Left ventricle myocardium inferior (tissue), 1 donor: ENCODE results near the gene APOF. TPM values are rescaled to one million over a fixed set of nuclear protein-coding genes. Genes with fewer than 3 reads are reported as not detected.
A peak's percentile ranks its signal among the peaks of the same experiment; 100 is the strongest.

Experiments
- DNase-seq: peaks from one replicate; pipeline ENCODE4 v3.0.0-alpha.2; 2020
- H3K27ac ChIP-seq: fragments of 200-600 bp; replicated peaks from 2 replicates; pipeline ENCODE4 v1.8.0; 2021
- H3K27me3 ChIP-seq: fragments of 200-600 bp; 2 replicates; pipeline ENCODE4 v1.8.0; 2021; ENCODE audit warnings: low read depth
- H3K36me3 ChIP-seq: fragments of 200-600 bp; 2 replicates; pipeline ENCODE4 v1.8.0; 2021
- H3K4me1 ChIP-seq: fragments of 200-600 bp; 2 replicates; pipeline ENCODE4 v1.8.0; 2021
- H3K4me3 ChIP-seq: fragments of 200-600 bp; 2 replicates; pipeline ENCODE4 v1.8.0; 2021; ENCODE audit warnings: mild to moderate bottlenecking, moderate library complexity
- H3K9me3 ChIP-seq: fragments of 200-600 bp; replicated peaks from 2 replicates; pipeline ENCODE4 v1.8.0; 2021
- CTCF ChIP-seq: fragments of 200-600 bp; IDR thresholded peaks from 2 replicates; pipeline ENCODE4 v1.8.0; 2021; ENCODE audit warnings: antibody characterized with exemption, mild to moderate bottlenecking, borderline replicate concordance
- intact Hi-C: fragments of 100-400 bp; cut with micrococcal nuclease; formaldehyde crosslinking; loops from one replicate; pipeline ENCODE4 v1.11.0; 2022
- total RNA-seq: library from RNA; stranded (reverse); fragmentation: NEBNext Ultra II Directional; extraction: Animal tissue kit (Norgen Biotek cat#: 25700); gene quantifications from one replicate; pipeline ENCODE4 v1.2.1, GENCODE V29; 2021
- donor health status: DM: no; HTN: yes; CAD: no; lungs with severe emphysema.

Gene APOF
- total RNA-seq, 1 donor from 2014 or later: not detected

DNA sequence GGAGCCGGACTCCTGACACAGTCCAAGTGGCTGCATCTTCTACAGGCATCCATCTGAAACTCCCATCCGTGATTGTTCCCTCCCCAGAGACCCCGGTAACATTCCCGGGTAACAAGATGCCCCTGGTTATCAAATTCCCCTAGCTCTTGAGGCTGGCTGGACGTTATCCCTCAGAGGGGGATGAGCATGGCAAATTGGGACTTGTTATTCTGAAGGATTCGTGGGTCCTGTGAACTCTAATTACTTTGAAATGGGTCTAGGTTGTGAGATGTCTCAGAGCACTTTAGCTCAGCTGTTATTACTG is 28.2 kb downstream of the APOF start:
- no peaks in the 10 kb centered on the region for H3K9me3 ChIP-seq
- H3K27ac ChIP-seq: peak overlapping the region; percentile 98
- intact Hi-C loops: no loop called here
- H3K4me1 ChIP-seq: peaks cover 24% of the 10 kb centered on the region
- no peaks in the 10 kb centered on the region for H3K36me3 ChIP-seq
- DNase-seq: no peak
- H3K27me3 ChIP-seq: no peaks in the 10 kb centered on the region
- TF ChIP-seq CTCF: no peak
- peak overlapping the region; percentile 86 for H3K4me3 ChIP-seq

- DNase-seq: peak; percentile 96
- peaks cover 24% of the 10 kb centered on the region for H3K4me1 ChIP-seq
- H3K36me3 ChIP-seq: no peaks in the 10 kb centered on the region
- intact Hi-C loops: no loop called here
- peak within 1 kb of the TSS; percentile 98 for H3K27ac ChIP-seq
- H3K4me3 ChIP-seq: peak within 1 kb of the TSS; percentile 86
- no peaks in the 10 kb centered on the region for H3K9me3 ChIP-seq
- TF ChIP-seq CTCF: peak; percentile 55
- H3K27me3 ChIP-seq: no peaks in the 10 kb centered on the region
Observed at GRCh38 chr12:56333679-56334489, 28.8 kb downstream of the APOF start, which contains the start of gene PAN2. Gene PAN2 (minus strand): TSS chr12:56334000. CDS start chr12:56333094, 906 bp downstream.

GRCh38 chr12:56333197-56333678 is 29.4 kb downstream of the APOF start:
- Histone ChIP-seq H3K36me3 (peaks cover 6% of the 10 kb centered on the region), H3K4me1 (peaks cover 24% of the 10 kb centered on the region), H3K27me3 (no peaks in the 10 kb centered on the region), H3K9me3 (no peaks in the 10 kb centered on the region), H3K4me3 (peak overlapping the region; percentile 86), H3K27ac (peak overlapping the region; percentile 98)
- no peak for DNase-seq
- no peak for TF ChIP-seq CTCF
- intact Hi-C loops: no loop called here

DNA sequence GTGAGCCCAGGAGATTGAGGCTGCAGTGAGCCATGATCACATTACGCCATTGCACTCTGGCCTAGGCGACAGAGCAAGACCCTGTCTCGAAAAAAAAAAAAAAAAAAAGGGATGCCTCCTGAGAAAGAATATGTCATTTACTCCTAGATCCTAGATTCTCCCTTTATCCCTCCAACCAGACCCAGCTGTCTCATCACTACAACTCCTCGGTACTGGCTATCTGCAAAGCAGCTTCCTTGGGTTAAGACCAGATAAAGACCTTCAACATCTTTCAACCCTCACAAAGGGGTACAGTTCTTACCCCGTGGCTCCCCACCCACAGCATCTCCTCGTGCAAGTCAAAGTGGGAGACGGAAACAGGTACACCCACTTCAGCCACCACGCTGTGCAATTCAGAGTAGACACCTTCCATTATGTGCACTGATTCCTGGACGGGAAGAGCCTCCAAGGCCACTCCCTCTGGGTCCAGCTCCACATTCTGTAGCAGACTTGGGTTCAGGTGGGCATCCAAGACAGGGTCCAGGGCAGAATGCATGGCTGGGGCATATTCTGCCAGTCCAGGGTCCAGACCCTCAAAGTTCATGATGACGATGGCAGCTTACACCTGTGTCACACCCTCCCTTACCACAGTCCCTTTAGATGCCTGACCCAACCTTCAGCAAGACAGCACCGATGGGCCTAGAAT is 30.0 kb downstream of the APOF start:
- intact Hi-C loops: no loop called here
- H3K27me3 ChIP-seq: no peaks in the 10 kb centered on the region
- H3K9me3 ChIP-seq: no peaks in the 10 kb centered on the region
- DNase-seq: no peak
- peaks cover 12% of the 10 kb centered on the region for H3K36me3 ChIP-seq
- peak overlapping the region; percentile 86 for H3K4me3 ChIP-seq
- H3K4me1 ChIP-seq: peaks cover 24% of the 10 kb centered on the region
- peak overlapping the region; percentile 98 for H3K27ac ChIP-seq
- TF ChIP-seq CTCF: no peak

GRCh38 chr12:56330936-56331490 is 31.6 kb downstream of the APOF start:
- Histone ChIP-seq H3K27ac (no peak overlapping the region), H3K4me1 (peaks cover 33% of the 10 kb centered on the region), H3K9me3 (no peaks in the 10 kb centered on the region), H3K36me3 (peaks cover 28% of the 10 kb centered on the region), H3K4me3 (no peak overlapping the region), H3K27me3 (no peaks in the 10 kb centered on the region)
- no peak for TF ChIP-seq CTCF
- intact Hi-C loops: no loop called here
- no peak for DNase-seq
